ENCODE data around the gene CCNY.
"Not testable (repeated sequence)": the region's sequence is repeated elsewhere in the genome, so short reads cannot be mapped to it uniquely, and the experiment has no call there.

The CCNY gene

DNA sequence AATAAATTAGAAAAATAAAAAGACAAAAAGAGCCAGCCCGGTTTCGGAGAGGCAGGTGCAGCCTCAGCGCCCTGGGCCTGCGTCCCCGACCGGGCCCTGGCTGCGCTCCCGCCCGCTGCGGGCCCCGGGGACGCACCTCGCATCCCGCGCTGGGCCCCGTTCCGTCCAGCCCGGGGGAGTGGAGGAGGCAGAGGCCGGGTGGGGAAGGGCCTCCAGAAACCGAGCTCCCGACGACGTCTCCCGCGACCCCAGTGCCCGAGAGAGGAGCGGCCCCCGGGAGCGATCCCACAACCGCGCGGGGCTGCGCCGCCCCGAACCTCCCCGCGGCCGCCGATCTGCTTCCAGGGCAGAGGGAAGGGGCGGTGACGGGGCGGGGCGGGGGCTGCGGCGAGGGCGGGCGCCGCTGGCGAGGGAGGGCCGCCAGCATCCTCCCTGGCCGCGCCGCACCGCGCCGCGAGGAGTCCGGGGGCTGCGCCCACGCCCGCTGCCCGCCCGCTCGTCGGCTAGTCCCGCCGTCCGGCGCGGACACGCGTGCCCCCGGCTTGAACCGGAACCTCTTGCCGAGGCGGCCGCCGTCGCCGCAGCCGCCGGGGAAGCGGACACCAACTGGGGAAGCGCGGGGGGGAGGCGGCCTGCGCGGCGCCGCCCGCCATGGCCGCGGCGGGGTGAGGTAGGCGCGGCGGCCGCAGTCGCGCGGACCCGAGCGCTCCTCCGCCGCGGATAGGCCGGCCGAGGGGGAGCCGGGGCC is at the start of gene CCNY:
Gene CCNY, plus strand, starts transcription at position 426 of the 748 bp plus-strand sequence. CDS start 545 bp downstream, outside the sequence.
- DNase-seq = peak; percentile 21

DNA sequence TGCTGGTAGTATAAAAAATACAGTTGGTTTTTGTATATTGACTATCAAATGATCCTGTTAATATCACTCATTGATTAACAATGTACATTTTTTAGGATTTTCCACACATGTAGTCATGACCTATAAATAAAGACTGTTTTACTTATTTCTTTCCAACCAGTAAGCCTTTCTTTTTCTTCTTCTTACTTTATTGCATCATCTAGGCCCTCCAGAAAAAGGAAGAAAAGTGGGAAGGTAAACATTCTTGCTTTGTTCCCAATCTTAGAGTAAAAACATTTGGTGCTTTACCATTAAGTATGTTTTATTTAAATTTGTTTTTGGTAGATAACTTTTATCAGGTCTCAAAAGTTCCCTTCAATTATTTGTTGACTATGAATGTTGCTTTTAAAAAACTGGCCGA is 47.1 kb upstream of the CCNY start:
- no peak for DNase-seq

DNA sequence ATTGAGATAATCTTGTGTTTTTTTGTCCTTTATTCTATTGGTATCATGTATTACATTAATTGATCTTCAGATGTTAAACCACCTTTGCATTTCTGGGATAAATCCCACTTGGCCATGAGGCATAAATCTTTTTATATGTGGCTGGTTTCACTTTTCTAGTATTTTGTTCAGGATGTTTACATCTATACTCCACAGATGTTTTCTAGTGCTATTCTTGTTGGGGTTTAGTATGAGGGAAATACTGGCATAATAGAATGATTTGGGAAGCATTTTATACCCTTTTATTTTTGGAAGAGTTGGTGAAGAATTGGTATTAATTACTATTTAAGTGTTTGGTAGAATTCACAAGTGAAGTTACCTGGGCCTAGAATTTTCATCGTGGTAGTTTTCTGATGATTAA is 41.8 kb upstream of the CCNY start:
- DNase-seq = no peak

DNA sequence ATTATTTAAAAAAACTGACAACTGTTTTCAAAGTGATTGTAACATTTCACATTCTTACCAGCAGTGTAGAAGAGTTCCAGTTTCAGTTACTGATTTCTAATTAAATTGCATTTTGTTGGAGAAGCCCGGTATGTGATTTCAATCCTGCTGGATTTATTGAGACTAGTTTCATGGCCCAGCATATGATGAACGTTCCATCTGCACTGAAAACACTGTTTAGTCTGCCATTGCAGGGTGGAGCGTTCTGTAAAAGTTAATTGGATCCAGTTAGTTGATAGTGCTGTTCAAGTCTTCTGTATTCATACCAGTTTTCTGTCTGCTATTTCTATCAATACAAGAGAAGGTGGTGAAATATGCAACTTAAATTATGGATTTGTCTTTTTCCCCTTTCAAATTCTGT is 37.3 kb upstream of the CCNY start:
- no peak for DNase-seq

DNA sequence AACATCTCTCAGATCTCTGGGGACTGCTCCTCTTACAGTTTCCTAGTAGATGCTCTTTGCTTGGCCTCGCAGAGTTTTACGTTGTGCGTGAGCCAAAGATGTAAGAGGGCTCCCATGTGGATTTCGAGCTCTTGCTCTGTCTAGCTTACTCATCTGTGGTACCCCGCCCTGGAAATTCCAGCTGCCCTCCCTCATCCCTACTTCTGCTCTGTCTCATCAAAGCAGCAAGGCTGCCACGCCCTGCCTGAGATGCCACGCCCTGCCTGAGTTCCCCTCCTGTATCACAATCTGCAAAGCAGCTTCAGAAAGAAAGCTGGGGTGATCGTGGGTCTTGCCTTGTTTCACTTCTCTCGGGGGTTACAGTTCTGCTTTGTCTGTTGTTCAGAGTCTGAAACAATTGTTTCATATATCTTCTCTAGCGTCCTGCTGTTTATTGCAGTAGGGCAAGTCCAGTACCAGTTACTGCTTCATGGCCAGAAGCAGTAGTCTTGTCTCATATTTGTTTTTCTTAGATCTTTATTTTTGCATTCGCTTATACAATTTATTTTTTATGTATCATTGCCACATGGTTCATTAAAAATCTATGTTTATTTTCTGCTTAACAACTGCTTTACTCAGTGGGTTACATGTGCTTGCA is 36.1 kb upstream of the CCNY start:
- DNase-seq = no peak

DNA sequence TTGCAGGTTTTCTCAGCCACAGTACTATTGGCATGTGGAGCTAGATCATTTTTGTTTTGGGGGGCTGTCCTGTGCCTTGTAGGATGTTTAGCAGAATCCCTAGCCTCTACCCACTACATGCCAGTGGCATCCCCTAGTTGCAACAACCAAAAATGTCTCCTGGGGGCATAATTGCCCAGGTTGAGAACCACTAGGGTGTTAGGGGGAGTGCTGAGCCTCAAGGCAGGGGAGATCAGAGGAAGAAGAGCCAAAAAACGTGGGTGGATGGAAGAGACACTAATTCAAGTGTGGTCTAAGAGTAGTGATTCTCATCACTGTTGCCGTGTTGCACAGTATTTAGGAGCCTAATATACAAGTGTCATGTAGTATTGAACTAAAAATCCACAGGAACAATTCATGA is 31.7 kb upstream of the CCNY start:
- no peak for DNase-seq

DNA sequence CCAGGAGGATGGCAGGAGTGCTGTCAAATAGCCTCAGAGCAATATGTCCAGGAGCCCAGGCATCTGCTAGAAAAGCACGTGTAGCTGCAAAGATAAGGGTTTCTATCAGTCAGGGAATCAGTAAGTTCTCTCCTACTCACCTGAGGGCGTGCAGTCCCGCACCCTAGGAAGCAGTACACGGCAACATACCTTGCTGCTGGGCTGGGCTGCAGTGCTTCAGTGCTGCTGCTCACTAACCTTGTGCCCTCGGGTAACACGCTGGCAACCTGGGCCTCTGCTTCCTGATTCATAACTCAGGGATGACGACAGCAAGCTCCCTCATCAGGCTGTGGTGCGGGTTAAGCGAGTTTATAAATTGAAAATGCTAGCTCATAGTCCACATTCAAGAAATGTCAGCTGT is 29.5 kb upstream of the CCNY start:
- no peak for DNase-seq

DNA sequence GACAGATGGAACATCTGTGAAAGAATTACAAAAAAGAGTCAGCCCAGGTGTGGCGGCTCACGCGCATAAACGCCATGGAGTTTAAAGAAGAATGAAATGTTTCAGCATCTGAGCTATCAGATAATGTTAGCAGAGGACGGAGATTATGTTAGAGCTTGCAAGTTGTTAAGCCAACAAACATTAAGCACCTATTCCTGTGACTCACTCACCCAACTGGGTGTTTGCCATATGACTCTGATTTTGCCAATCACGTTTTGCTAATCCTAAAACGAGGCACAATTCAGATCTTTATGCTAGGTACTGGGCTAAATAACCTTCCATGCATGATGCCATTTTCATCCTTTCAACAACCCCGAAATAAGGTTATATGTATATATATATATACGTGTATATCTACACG is 29.0 kb upstream of the CCNY start:
- DNase-seq = no peak

DNA sequence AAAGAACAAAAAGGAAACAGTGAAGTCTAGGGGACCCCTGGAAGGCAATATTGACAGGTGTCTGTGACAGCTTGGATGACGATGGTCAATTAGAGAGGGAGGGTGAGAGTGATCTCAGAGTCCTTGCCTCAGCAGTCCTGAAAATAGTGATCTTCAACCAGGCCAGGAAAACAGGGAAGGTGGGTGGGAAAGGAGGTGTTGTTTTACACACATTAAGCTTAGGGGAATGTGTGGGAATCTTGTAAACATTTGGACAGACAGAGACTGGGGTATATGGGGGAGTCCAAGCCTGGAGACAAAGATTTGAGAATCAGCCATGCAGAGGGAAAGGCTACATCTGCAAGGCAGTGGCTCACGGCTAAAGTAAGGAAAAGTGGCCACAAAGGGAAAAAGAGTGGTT is 27.5 kb upstream of the CCNY start:
- DNase-seq = no peak

DNA sequence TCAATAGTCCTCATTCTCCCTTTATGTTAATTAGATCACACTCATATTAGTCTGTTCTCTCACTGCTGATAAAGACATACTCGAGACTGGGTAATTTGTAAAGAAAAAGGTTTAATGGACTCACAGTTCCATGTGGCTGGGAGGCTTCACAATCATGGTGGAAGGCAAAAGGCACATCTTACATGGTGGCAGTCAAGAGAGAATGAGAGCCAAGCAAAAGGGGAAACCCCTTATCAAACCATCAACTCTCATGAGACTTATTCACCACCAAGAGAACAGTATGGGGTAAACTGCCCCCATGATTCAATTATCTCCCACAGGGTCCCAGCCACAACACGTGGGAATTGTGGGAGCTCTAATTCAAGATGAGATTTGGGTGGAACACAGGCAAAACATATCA is 22.2 kb upstream of the CCNY start:
- DNase-seq = not testable (repeated sequence)

DNA sequence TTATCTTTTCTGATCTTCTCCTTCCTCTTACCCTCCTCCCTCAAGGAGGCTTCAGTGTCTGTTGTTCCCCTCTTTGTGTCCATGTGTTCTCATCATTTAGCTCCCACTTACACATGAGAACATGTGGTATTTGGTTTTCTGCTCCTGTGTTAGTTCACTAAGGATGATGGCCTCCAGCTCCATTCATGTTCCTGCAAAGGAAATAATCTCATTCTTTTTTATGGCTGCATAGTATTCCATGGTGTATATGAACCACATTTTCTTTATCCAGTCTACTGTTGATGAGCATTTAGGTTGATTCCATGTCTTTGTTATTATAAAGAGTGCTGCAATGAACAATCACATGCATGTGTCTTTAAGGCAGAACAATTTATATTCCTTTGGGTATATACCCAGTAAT is 21.1 kb upstream of the CCNY start:
- not testable (repeated sequence) for DNase-seq

DNA sequence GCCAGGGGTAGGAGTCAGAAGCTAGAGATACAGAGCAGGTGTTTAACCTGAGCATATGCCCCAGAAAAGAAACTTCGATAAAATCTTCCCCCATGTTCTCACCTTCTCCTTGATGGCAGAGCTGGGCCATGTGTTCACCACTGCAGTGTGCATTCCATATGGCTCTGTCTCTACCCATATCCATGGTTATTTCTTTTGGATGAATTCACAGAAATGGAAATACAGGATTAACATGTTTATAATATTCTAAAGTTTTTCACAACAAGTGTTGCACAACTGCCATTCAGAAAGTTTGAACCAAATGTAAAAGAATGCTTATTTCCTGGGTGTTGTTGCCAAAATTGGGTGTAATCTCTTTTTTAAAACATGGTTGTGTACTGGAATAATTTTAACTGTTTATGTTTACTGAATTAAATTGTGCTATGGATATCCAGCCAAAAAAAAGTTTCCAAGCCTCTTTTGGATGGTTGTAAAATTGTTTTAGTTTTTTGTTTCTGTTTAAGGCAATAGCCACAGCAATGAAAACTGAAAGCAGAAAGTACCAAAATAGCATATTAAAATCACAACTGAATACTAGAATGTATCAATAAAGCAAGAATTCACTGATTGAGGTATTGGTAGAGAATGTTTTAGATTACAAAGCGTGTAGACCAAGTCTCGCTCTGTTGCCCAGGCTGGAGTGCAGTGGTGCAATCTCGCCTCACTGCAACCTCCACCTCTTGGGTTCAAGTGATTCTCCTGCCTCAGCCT is 19.9 kb upstream of the CCNY start:
- no peak for DNase-seq

DNA sequence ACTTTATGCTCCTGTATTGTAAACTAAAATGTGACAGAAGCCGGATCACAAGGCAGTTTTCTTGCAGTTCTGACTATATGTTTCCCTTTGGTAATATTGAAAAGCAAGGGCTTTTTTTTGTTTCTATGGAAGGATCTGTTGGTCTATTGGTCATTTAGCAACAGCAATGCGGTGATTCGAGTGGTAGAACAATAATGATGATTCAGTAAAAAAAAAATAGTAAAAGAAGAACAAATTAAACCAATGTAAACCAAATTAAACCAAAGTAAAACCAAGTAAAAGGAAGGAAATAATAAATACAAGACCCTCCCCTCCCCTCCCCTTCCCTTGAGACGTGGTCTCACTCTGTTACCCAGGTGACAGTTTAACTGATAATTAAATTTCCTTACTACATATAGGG is 17.8 kb upstream of the CCNY start:
- no peak for DNase-seq

DNA sequence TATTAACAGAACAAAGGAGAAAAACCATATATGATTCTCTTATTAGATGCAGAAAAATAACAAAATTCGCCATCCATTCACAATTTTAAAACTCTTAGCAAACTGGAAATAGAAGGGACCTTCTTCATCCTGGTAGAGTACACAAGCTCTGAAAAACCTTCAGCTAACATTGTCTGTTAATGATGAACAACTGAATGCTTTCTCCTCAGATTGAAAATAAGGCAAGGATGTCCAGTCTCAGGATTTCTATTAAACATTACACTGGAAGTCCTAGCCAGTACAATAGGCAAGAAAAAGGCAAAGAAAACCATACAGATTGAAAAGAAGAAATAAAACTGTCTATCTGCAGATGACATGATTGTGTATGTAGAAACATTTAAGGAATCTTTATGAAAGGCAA is 16.0 kb upstream of the CCNY start:
- DNase-seq = no peak

DNA sequence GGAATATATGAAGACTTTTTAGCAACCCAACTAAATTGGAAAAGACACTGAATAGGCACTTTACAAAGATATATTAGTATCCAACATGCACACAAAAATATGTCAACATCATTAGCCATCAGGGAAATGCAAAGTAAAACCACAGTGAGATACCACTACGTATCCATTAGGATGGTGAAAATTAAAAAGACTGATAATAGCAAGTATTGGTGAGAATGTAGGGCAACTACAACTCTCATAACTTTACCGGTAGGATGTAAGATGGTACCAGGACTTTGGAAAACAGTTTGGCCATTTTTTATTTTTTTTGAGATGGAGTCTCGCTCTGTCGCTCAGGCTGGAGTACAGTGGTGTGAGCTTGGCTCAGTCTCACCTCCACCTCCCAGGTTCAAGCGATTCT is 13.7 kb upstream of the CCNY start:
- no peak for DNase-seq

DNA sequence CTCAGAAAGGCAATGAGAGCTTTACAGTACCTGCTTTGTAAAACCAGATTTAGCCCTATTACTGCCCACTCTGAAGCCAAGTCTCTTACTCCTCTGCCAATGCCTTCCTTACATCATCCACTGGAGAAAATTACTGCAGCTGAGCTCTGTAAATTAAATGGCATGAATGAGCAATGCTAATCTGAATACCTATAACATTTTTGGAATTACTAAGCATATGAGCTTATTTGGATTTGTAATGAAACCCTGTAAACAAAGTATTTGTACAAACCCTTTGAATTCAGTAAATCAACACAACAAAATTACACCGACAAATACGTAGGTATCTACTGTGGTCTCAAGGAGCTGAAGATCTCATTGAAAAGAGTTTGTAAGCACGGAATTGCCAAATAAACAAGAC is 12.1 kb upstream of the CCNY start:
- DNase-seq = no peak

DNA sequence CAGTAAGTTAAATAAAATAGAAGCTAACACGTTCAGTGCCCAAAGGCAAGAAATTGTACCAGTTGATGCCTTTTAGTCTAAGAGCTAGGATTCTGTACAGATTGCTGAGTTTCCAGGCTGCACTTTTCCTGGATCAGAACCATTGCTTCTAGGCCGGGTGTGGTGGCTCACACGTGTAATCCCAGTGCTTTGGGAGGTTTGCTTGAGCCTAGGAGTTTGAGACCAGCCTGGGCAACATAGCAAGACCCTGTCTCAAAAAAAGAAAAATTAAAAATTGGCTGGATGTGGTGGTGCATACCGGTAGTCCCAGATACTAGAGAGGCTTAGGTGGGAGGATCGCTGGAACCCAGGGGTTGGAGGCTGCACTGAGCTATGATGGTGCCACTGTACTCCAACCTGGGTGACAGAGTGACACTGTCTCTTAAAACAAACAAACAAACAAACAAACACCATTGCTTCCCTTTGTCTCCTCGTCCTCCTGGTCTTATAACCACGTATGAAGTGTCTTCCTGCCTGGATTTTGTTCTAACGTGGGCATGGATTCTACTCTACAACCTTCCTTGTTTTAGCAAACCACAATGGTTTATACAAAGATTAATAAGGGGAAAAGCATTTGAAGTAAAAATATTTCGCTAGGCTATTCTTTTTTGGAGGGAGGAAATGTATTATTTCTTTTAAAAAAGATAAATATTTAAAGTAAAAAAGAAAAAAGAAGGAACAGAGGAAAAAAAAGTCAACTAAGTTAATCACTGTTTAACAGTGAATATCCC is 9.7 kb upstream of the CCNY start:
- DNase-seq = no peak

DNA sequence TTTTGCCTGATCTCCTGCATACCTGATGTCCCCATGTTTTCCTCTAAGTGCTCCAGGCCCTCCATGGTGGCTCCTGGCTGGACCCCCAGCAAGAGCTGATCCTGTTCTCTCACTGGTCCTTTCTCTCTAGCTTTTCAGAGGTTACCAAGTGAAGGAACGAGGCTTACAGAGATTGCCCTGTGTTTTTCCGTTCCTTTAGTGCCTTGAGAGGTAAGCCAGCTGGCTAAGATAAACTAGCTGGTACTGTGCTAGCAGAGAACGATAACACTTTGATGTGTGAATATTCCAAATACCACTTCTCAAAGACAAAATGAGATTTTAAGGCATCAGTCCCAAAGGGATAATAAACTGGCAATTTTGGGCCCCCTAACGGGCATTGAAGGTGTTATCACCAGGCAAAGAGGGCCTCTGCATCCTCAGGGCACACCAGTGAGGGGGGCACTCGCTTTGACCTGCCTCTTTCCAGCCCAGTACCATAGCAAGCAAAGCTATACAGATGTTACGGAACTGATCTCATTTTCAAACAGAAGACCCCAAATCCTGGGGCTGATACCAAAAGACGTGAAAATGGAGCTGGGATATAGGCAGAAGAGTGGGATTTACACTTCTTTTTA is 8.4 kb upstream of the CCNY start:
- DNase-seq = no peak

DNA sequence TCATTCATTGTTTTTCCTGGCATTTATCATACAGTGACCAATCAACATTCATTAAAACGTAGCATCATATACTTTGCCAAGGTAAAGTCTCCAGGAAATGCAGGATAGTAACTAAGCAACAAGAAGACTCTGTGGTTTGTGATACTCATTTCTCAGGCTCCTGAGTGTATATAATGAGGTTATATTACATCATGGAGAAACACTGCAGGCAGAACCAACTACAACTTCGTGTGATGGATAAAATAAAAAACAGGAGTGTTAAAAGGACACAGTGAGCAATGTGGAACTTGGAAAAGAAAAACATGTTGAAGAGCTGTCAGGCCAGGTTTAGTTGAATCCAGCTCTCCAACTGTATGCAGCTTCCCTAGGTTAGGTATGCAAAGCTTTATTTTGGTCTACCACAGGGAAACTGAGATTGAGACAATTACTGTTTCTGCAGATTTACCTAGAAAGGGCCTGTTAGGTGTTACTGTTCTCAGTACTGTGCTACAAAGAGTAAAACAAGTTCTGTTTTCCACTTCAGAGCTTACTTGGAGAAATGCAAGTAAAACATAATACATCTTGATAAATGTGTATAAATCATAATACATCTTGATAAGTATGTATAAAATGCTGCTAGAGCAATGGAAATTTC is 7.8 kb upstream of the CCNY start:
- DNase-seq = no peak

DNA sequence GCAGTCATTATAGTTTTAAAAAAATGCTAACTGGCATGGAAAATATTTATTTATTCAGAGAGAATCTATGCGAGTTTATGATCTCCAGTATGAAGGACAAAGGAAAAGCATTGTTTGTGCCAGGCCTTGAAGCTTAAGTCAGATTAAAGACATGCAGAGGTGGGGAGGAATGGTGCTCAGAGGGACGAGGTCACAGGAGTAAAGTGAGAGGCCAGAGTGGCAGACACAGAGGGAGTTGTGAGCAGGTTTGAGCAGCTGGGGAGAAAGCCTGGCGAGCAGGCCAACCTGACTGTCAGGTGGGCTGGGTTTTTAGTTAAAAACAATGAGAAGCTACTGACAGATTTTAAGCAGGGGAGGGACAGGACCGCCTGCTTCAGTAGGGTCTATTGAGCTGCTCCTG is 6.8 kb upstream of the CCNY start:
- no peak for DNase-seq

DNA sequence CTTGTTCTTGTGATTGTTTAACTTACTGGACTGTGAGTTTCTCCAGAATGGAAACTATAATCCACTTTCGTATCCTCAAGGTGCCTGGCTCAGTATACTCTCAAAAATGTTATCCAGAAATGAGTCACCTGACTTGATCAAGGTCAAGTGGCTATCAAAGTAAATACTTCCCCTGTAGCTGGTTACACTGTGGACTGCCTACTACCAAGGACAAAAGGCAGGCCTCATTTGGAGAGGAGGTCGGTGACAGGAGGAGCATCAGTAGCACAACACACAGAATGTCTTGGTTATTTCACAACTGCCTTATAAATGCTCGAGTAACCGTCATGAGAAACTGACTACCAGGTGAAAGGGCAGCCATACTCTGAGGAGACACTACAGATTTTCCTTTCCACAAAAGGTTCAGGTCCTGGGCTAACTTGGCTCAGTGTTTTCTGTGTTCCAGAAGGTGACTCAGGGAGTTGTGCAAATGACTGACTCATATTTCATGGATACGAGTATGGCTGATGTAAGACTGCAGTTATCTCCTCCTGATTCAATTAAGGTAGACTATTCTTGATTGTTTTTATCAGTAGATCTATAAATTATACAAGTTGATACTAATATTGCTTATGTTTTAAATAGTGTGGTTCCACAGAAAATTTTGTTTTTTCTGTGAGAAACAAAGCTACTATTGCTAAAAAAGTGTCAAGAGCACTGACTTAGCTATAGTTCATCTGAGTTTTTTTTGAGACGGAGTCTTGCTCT is 4.2 kb upstream of the CCNY start:
- DNase-seq = no peak

DNA sequence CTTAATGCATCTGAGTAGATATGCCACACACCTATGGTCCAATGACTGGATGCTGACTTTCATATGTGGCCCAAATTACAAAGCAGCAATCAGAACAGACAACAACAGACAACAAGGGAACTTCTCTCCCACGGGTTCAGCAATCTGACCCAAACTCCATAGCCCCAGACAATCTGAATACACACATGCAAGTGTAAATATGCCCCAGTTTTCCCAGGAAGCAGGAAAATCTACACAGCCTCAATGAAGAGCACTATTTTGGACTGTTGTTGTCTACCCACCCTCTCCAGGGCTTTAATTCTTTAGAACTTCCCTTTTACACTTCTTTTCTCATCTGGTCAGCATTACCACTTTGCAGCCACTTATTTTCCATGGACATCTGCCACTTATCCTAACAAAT is 2.0 kb upstream of the CCNY start:
- DNase-seq = no peak
